Right lobe of liver (tissue), 4 donors: ENCODE results near the gene PABPN1.

Experiments
- POLR2A ChIP-seq: fragments of 450-650 bp; IDR thresholded peaks from one replicate; pipeline ENCODE4 v1.6.1; 2017; ENCODE audit warnings: antibody characterized with exemption, mild to moderate bottlenecking
- TF ChIP-seq, protein P1 (sequence below), 4 donors: fragments of 200-600 bp in 3 of 4; fragments of 450-650 bp in 1 of 4; IDR thresholded peaks; one replicate each; pipeline versions ENCODE4 v1.5.1 to v1.8.0; 2016 to 2022; ENCODE audit warnings: antibody characterized with exemption in 4 of 4, mild to moderate bottlenecking in 2 of 4
- donor health status: DM: no; HTN: no; CAD: no.
- donor health status: DM: no; HTN: no; CAD: no.
- donor health status: DM: no; HTN: yes; CAD: no.

DNA sequence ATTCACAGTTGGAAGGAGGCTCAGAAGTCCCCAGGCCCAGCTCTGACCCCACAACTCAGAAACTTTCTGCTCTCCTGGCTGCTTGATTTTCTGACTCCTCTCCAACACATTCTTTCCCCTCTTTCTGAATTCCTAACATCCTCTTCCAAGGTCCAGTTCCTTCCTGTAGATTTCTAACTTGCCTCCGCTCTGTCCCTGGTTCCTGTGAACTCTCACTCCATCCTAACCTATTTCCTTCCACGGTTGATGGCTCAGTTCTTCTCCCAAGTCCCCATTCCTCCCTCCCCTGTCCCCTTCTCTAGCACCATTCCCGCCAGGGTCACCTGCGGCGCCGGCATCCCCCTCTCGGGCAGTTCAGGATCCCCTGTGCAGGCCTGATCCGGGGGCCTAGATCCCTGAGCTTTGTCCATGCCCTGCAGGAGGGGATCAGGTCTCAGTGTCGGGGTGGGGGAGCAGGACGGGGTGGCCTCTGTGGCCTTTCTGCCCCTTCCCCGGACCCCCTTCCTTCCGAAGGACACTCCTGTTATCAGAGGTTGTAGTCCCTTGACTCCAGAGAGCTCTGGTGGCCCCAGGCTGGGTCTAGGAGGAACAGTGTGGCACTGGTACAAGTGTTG lies 37.4 kb downstream of the PABPN1 start:
- TF ChIP-seq, protein P1, sequence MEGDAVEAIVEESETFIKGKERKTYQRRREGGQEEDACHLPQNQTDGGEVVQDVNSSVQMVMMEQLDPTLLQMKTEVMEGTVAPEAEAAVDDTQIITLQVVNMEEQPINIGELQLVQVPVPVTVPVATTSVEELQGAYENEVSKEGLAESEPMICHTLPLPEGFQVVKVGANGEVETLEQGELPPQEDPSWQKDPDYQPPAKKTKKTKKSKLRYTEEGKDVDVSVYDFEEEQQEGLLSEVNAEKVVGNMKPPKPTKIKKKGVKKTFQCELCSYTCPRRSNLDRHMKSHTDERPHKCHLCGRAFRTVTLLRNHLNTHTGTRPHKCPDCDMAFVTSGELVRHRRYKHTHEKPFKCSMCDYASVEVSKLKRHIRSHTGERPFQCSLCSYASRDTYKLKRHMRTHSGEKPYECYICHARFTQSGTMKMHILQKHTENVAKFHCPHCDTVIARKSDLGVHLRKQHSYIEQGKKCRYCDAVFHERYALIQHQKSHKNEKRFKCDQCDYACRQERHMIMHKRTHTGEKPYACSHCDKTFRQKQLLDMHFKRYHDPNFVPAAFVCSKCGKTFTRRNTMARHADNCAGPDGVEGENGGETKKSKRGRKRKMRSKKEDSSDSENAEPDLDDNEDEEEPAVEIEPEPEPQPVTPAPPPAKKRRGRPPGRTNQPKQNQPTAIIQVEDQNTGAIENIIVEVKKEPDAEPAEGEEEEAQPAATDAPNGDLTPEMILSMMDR (IDR thresholded peaks at IDR 0.05): no peak
- TF ChIP-seq POLR2A: no peak
